C4-2B (cell line): ENCODE measurements around the gene BRD7.

Experiments
- H3K27ac ChIP-seq: fragments of 450-650 bp; 2 replicates; pipeline ENCODE4 v1.5.1; 2017
- ZFX ChIP-seq: fragments of 450-650 bp; IDR thresholded peaks from 2 replicates; pipeline ENCODE4 v1.6.1; 2017
- TF ChIP-seq, protein P1 (sequence below): fragments of 450-650 bp; conservative IDR thresholded peaks from 2 replicates; pipeline ENCODE4 v1.5.1; 2017; ENCODE audit warnings: mild to moderate bottlenecking

BRD7 gene

DNA sequence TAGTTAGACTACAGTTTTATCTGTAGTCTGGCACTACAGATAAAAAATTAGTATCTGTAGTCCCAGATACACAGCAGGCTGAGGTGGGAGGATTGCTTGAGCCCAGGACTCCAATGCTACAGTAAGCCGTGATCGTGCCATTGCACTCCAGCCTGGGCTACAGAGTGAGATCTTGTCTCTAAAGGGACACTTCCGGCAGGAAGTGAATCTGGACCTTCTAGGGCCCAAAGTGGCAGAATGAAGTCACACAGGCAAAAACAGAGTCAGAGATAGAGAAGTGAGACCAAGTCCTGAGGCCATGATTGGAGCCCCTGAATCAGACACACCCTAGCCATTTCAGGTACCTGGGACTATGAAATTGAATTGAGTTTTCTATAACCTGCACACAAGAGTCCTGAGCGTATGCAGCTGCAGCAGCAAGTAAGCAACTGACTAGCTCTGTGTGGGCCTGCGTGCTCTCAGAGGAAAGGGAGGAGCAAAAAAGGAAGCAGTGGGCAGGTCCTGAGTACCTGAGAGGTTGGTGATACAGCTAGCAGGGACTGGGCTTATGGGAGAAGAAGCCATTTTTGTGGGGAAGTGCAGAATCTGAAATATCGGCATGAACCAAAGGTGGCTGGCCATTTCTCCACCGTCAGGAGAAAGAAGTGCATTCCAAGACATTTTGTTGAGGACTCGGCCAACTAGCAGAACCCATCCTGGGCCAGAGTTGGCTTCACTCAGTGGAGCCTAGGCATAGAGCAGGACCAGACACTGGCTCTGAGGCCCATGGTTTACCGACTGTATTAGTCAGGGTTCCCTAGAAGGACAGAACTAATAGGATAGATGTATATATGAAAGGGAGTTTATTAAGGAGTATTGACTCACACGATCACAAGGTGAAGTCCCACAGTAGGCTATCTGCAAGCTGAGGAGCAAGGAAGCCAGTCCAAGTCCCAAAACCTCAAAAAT, 27.2 kb upstream of the BRD7 start:
- TF ChIP-seq, protein P1, sequence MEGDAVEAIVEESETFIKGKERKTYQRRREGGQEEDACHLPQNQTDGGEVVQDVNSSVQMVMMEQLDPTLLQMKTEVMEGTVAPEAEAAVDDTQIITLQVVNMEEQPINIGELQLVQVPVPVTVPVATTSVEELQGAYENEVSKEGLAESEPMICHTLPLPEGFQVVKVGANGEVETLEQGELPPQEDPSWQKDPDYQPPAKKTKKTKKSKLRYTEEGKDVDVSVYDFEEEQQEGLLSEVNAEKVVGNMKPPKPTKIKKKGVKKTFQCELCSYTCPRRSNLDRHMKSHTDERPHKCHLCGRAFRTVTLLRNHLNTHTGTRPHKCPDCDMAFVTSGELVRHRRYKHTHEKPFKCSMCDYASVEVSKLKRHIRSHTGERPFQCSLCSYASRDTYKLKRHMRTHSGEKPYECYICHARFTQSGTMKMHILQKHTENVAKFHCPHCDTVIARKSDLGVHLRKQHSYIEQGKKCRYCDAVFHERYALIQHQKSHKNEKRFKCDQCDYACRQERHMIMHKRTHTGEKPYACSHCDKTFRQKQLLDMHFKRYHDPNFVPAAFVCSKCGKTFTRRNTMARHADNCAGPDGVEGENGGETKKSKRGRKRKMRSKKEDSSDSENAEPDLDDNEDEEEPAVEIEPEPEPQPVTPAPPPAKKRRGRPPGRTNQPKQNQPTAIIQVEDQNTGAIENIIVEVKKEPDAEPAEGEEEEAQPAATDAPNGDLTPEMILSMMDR = no peak
- TF ChIP-seq ZFX = no peak
- no peak overlapping the region for H3K27ac ChIP-seq

DNA sequence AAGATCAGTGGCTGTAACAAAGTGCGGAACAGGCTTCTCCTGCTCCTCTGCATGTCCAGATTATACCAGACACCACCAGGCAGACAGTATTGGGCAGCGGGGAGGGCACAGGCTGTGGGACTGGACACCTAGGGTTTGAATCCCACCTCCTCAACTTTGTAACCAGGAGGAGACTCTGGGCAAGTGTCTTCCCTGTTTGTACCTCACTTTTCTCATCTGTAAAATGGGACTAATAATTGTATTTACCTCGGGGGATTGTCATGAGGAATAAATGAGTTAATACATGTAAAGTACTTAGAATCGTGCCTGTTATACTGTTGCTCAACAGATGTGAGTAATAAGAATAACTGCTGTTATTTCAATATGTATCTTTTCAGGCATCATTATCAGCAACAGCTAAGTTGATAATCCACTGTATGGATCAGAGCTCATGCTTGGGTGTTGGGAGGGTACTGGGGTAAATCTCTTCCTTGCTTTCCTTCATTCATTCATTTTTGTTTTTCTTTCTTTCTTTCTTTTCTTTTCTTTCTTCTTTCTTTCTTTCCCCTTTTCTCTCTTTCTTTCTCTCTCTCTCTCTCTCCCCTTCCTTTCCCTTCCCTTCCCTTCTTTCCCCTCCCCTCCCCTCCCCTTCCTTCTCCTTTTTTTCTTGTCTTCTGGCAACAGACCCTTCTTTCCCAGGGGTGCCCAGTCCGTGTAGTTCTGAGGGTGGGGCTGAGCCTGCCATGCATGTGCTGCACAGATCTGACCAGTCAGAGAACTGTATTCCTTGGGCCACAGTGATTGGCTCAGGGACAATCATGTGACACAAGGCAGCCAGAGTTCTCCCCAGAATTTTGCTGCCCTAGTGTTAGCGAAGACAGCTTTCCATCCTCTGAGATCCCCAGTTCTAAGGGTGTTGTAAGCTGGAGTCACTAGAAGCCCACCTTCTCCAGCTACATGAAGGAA, 25.3 kb upstream of the BRD7 start:
- H3K27ac ChIP-seq = no peak overlapping the region
- no peak for TF ChIP-seq ZFX
- TF ChIP-seq, protein P1 = no peak

DNA sequence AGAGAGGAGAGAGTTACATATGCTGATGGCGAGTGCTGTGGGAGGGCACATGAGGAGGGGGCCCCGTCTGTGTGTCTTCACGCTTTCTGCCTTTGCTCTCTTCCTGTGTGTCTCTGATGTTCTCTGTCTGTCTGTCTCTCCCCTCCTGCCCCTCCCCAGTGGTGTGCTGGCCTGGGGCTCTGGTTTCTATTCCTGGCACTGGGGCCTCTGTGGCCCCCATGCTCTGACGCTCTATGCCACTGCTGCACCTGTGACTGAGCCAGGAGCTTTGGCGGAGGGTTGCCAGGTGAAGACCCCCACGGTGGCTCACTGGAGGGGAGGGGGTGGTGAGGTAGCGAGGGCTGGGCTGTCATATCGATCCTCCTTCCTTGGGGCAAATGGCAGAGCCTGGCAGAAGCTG, 24.6 kb upstream of the BRD7 start:
- no peak overlapping the region for H3K27ac ChIP-seq
- TF ChIP-seq, protein P1 = no peak
- TF ChIP-seq ZFX = no peak

DNA sequence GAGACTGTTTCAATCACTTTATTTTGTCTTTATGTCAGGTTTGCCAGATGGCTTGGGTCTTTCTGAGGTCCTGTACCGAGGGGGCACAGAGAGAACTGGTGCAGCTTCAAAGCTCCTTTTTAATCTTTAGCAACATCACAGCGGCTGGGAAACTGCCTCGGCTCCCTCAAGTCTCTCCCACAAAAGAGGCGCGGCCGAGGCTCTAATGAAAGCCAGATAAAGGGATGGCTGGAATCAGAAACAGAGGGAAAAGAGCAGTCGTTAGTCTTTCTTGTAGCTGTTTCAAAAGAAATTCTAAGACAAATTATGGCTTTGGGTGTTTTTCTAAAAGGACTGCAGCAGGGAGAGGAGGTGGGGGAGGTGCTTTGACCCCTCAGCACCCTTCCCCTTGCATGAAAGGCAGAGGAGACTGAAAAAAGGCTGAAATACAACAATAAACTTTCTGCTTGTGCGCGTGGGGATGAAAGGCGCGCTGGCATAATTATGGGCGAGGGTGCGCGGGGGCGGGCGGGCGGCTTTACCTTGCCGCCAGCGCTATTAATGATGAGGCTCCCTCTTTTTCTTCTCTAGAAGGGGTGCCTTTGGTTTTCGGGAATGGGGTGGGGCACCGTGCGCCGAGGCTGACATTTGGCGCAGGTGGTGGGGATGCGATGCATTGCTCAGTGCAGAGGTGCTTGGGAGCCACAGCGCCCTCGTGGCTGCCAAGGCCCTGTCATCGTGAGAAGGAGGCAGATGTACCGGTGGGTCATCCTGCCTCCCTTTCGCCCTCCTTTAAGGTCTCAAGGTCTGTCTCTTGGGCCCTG, 22.3 kb upstream of the BRD7 start:
- no peak overlapping the region for H3K27ac ChIP-seq
- TF ChIP-seq ZFX = no peak
- TF ChIP-seq, protein P1 = no peak

DNA sequence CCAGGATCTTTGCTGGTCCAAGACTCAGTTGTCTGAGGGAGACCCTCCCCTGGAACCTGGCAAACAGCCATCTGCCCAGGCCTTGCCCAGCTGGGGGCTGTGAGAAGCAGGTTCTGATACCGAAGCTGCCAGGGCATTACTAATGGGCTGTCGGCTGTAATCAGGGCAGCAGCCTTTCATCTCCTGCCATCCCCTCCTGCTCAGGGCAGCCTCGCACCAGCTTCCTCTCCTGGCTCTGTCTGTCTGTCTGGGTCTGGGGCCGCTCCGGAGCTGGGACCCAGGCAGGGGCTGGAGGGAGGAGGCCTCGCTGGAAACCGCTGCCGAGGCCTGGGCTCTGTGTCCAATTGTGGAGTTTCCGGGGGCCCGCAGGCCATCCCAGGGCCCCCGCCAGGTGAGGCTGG, 21.6 kb upstream of the BRD7 start:
- no peak for TF ChIP-seq ZFX
- TF ChIP-seq, protein P1 = no peak
- H3K27ac ChIP-seq = no peak overlapping the region

DNA sequence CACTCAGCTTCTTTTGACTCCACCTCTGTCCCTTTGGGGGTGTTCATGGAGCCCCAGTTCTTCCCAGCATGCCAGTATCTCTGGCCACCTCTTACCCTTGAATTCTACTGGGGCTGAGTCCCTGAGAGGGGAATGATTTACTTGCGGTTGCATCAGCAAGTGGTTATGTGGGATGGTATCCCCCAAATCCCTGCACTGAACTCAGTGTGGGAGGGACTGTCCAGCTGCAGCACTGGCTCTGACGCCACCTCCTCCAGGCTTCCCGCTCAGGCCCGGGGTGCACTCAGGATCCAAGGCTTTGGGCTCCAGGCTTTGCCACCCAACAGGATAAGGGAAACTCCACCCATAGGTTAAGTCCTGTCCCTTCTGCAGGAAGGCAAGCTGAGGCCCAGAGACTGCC, 21.1 kb upstream of the BRD7 start:
- no peak overlapping the region for H3K27ac ChIP-seq
- TF ChIP-seq ZFX = no peak
- TF ChIP-seq, protein P1 = no peak
